CD14-positive monocyte (primary cell): ENCODE measurements around the gene NLGN1. TPM values are rescaled to one million over a fixed set of nuclear protein-coding genes. Genes with fewer than 3 reads are reported as not detected.

Experiments
- DNase-seq, 3 donors: peaks; one replicate each; pipeline ENCODE4 v3.0.0-alpha.2; 2011 to 2022
- H2AFZ ChIP-seq: 2 replicates; pipeline ENCODE4 v1.6.0; 2012; ENCODE audit warnings: mild to moderate bottlenecking, low read depth, low read length, inconsistent platforms; ENCODE audit not compliant: insufficient read depth, poor library complexity, severe bottlenecking
- H3K27ac ChIP-seq, 2 donors: 1 replicate in 1 of 2; 2 replicates in 1 of 2; pipeline ENCODE4 v1.5.1; 2012 to 2013; ENCODE audit warnings: low read length in 2 of 2, control low read depth in 1 of 2, inconsistent platforms in 1 of 2, low read depth in 1 of 2, mild to moderate bottlenecking in 1 of 2
- H3K27me3 ChIP-seq, 2 donors: one replicate each; pipeline versions ENCODE4 v1.6.0 to v1.6.1; 2011 to 2013; ENCODE audit warnings: low read length in 2 of 2; ENCODE audit not compliant: control insufficient read depth in 2 of 2, insufficient read depth in 2 of 2
- H3K36me3 ChIP-seq, 2 donors: replicated peaks in 1 of 2; 1 replicate in 1 of 2; 2 replicates in 1 of 2; pipeline versions ENCODE4 v1.5.1 to v1.6.1; 2012 to 2013; ENCODE audit warnings: low read length in 2 of 2, control low read depth in 1 of 2, inconsistent platforms in 1 of 2, mild to moderate bottlenecking in 1 of 2; ENCODE audit not compliant: insufficient read depth in 2 of 2, control insufficient read depth in 1 of 2
- H3K4me1 ChIP-seq, 2 donors: 1 replicate in 1 of 2; 2 replicates in 1 of 2; pipeline versions ENCODE4 v1.5.1 to v1.6.1; 2012 to 2013; ENCODE audit warnings: low read length in 2 of 2, control low read depth in 1 of 2, inconsistent platforms in 1 of 2, mild to moderate bottlenecking in 1 of 2, moderate library complexity in 1 of 2; ENCODE audit not compliant: insufficient read depth in 2 of 2, control insufficient read depth in 1 of 2
- H3K4me2 ChIP-seq: replicated peaks from 2 replicates; pipeline ENCODE3; 2012; ENCODE audit warnings: low read length, moderate library complexity, mild to moderate bottlenecking; ENCODE audit not compliant: poor library complexity, severe bottlenecking; ENCODE audit errors: extremely low read depth
- H3K4me3 ChIP-seq, 3 experiments: fragments of 200-600 bp in 1 of 3; sonication (generic) in 1 of 3; replicated peaks in 1 of 3; 1 replicate in 2 of 3; 2 replicates in 1 of 3; pipeline ENCODE4 v1.5.1; 2011 to 2013; ENCODE audit warnings: low read length in 3 of 3, mild to moderate bottlenecking in 3 of 3, control low read depth in 2 of 3, low read depth in 2 of 3, inconsistent platforms in 1 of 3, moderate library complexity in 1 of 3
- H3K79me2 ChIP-seq: 2 replicates; pipeline ENCODE4 v1.6.0; 2012; ENCODE audit warnings: mild to moderate bottlenecking, control low read depth, inconsistent platforms, low read length, moderate library complexity; ENCODE audit not compliant: insufficient read depth
- H3K9ac ChIP-seq: 2 replicates; pipeline ENCODE4 v1.6.0; 2017; ENCODE audit warnings: low read length, mild to moderate bottlenecking; ENCODE audit not compliant: insufficient read depth, poor library complexity, severe bottlenecking
- H3K9me3 ChIP-seq, 2 donors: replicated peaks in 1 of 2; 1 replicate in 1 of 2; 2 replicates in 1 of 2; pipeline versions ENCODE4 v1.5.1 to v1.6.1; 2012 to 2013; ENCODE audit warnings: low read length in 2 of 2, control low read depth in 1 of 2; ENCODE audit not compliant: control insufficient read depth in 1 of 2, insufficient read depth in 1 of 2
- H4K20me1 ChIP-seq: 2 replicates; pipeline ENCODE4 v1.6.0; 2012; ENCODE audit warnings: mild to moderate bottlenecking, low read length, control low read depth, moderate library complexity; ENCODE audit not compliant: insufficient read depth
- H3K27ac Mint-ChIP-seq, 7 donors: one replicate each; pipeline ENCODE4 v1.8.0; 2020; ENCODE audit warnings: mild to moderate bottlenecking in 7 of 7, mixed read lengths in 7 of 7, moderate library complexity in 6 of 7, inconsistent platforms in 2 of 7
- H3K27me3 Mint-ChIP-seq, 3 donors: one replicate each; pipeline ENCODE4 v1.8.0; 2021 to 2022; ENCODE audit warnings: low read depth in 3 of 3, mild to moderate bottlenecking in 3 of 3, mixed read lengths in 3 of 3, moderate library complexity in 3 of 3, inconsistent platforms in 1 of 3
- H3K36me3 Mint-ChIP-seq, 2 donors: one replicate each; pipeline ENCODE4 v1.8.0; 2020; ENCODE audit warnings: mixed read lengths in 2 of 2, inconsistent platforms in 1 of 2, mild to moderate bottlenecking in 1 of 2
- H3K4me1 Mint-ChIP-seq: one replicate; pipeline ENCODE4 v1.8.0; 2020; ENCODE audit warnings: mild to moderate bottlenecking, mixed read lengths
- H3K4me3 Mint-ChIP-seq, 2 donors: one replicate each; pipeline ENCODE4 v1.8.0; 2020; ENCODE audit warnings: mild to moderate bottlenecking in 2 of 2, mixed read lengths in 2 of 2, moderate library complexity in 1 of 2
- H3K9me3 Mint-ChIP-seq, 7 donors: one replicate each; pipeline ENCODE4 v1.8.0; 2020 to 2022; ENCODE audit warnings: mixed read lengths in 7 of 7, mild to moderate bottlenecking in 6 of 7, moderate library complexity in 6 of 7, inconsistent platforms in 2 of 7
- CTCF ChIP-seq: fragments of 200-600 bp; IDR thresholded peaks from one replicate; pipeline ENCODE4 v1.8.0; 2022; ENCODE audit warnings: antibody characterized with exemption, mild to moderate bottlenecking
- WGBS: methylation state at CpG from one replicate; pipeline ENCODE4 v1.1.5; 2013; ENCODE audit warnings: missing lambda C conversion rate; ENCODE audit not compliant: insufficient coverage; 5-methylcytosine and 5-hydroxymethylcytosine counted together
- intact Hi-C, 2 donors: fragments of 100-400 bp; cut with micrococcal nuclease; formaldehyde crosslinking; loops; one replicate each; pipeline versions ENCODE4 v1.15.0 to v1.15.1; 2023
- polyA plus RNA-seq, 3 donors: library from polyadenylated mRNA; depleted of rRNA in 1 of 3; unstranded in 2 of 3; stranded (reverse) in 1 of 3; fragments of 300-500 nt in 2 of 3; fragments of >200 nt in 1 of 3; fragmentation: Illumina TruSeq in 2 of 3; gene quantifications; 1 replicate in 2 of 3; 2 replicates in 1 of 3; pipeline ENCODE4 v1.2.3, GENCODE V29; 2012 to 2021

NLGN1 gene
- polyA plus RNA-seq, 3 donors, result not detected

GRCh38 chr3:173708191-173708590 is 310.6 kb downstream of the NLGN1 start:
- Histone ChIP-seq H3K27me3 (no peaks in the 10 kb centered on the region), H4K20me1 (no peaks in the 10 kb centered on the region), H2AFZ (no peak overlapping the region), H3K4me3 (no peak overlapping the region), H3K4me2 (no peak overlapping the region), H3K36me3 (no peaks in the 10 kb centered on the region), H3K4me1 (no peaks in the 10 kb centered on the region), H3K27ac (no peak overlapping the region), H3K9me3 (no peaks in the 10 kb centered on the region), H3K9ac (no peak overlapping the region), H3K79me2 (no peaks in the 10 kb centered on the region)
- intact Hi-C loops, result no loop called here
- Mint-ChIP-seq H3K27ac (no peak overlapping the region), H3K4me1 (no peaks in the 10 kb centered on the region), H3K9me3 (peaks cover 0 to 2% (median 0%) of the 10 kb centered on the region in 7 donors), H3K4me3 (no peak overlapping the region), H3K36me3 (no peaks in the 10 kb centered on the region), H3K27me3 (peaks cover 0 to 4% (median 1%) of the 10 kb centered on the region in 3 donors)
- 80% methylated on average over 3 of the region's 3 CpGs for WGBS
- no peak for DNase-seq
- no peak for TF ChIP-seq CTCF

GRCh38 chr3:173709026-173709425 is 311.5 kb downstream of the NLGN1 start:
- no CpG with 5 or more reads among the region's 4 CpGs for WGBS
- Histone ChIP-seq H2AFZ (no peak overlapping the region), H3K9ac (no peak overlapping the region), H3K27me3 (no peaks in the 10 kb centered on the region), H3K9me3 (no peaks in the 10 kb centered on the region), H4K20me1 (no peaks in the 10 kb centered on the region), H3K4me2 (no peak overlapping the region), H3K27ac (no peak overlapping the region), H3K79me2 (no peaks in the 10 kb centered on the region), H3K4me1 (no peaks in the 10 kb centered on the region), H3K4me3 (no peak overlapping the region), H3K36me3 (no peaks in the 10 kb centered on the region)
- Mint-ChIP-seq H3K9me3 (peaks cover 0 to 2% (median 0%) of the 10 kb centered on the region in 7 donors), H3K4me1 (no peaks in the 10 kb centered on the region), H3K4me3 (no peak overlapping the region), H3K36me3 (no peaks in the 10 kb centered on the region), H3K27me3 (peaks cover 0 to 4% (median 1%) of the 10 kb centered on the region in 3 donors), H3K27ac (no peak overlapping the region)
- intact Hi-C loops, result no loop called here
- DNase-seq, result no peak
- no peak for TF ChIP-seq CTCF
